ENCODE measurements around the gene UBXN2A. TPM values are rescaled to one million over a fixed set of nuclear protein-coding genes. Genes with fewer than 3 reads are reported as not detected.

UBXN2A gene
- total RNA-seq, 1 experiment from 2014 or later, result 19.7 TPM

DNA sequence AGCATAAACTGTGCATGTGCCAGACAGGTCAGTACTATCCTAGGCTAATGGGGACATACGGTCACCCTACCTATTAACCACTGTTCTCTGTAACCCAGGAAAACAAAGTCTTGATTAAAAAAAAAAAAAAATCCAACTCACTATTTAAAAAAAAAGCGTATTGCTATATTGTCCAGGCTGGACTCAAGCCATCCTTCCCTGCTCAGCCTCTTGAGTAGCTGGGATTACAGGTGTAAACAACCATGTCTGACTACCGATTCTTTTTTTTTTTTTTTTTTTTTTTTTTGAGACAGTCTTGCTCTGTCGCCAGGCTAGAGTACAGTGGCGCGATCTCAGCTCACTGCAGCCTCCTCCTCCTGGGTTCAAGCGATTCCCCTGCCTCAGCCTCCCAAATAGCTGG lies 24.9 kb upstream of the UBXN2A start:
- Mint-ChIP-seq H3K9me3 (no peaks in the 10 kb centered on the region), H3K27me3 (ENCODE audit: low read depth) (no peaks in the 10 kb centered on the region), H3K27ac (no peak overlapping the region), H3K36me3 (ENCODE audit: insufficient read depth in 1 of 3, low read depth in 3 of 3) (peaks cover 0 to 4% (median 3%) of the 10 kb centered on the region in 3 experiments; a peak in 1 of 7 replicates), H3K4me1 (peaks cover 15% of the 10 kb centered on the region in 2 experiments), H3K4me3 (no peak overlapping the region)
- Histone ChIP-seq H3K4ac (ENCODE audit: low read depth, low read length) (no peak overlapping the region), H2BK12ac (ENCODE audit: insufficient read length, low read depth, low read length) (no peak overlapping the region), H3K79me2 (ENCODE audit: insufficient read depth, low read length) (peaks cover 7% of the 10 kb centered on the region; the same call in 1 of the 2 replicates), H2AK5ac (ENCODE audit: insufficient read length, low read length) (no peak overlapping the region), H3K18ac (ENCODE audit: insufficient read length, low read depth, low read length) (no peak overlapping the region), H2BK20ac (ENCODE audit: low read depth, low read length, poor library complexity, severe bottlenecking) (no peak overlapping the region), H3K56ac (ENCODE audit: insufficient read length, low read depth, low read length) (no peak overlapping the region), H4K91ac (ENCODE audit: insufficient read length, low read depth, low read length) (no peak overlapping the region), H4K8ac (replicated peaks; ENCODE audit: insufficient read length, low read depth, low read length) (no peak overlapping the region), H3K27me3 (ENCODE audit: insufficient read depth, low read length) (no peaks in the 10 kb centered on the region), H3T11ph (ENCODE audit: low read length) (no peak overlapping the region), H3K4me1 (ENCODE audit: insufficient read depth, low read length) (no peaks in the 10 kb centered on the region), H2BK15ac (ENCODE audit: low read depth, low read length) (no peak overlapping the region), H4K5ac (ENCODE audit: insufficient read length, low read depth, low read length) (no peak overlapping the region), H3K9me3 (ENCODE audit: control insufficient read depth, low read depth, low read length) (no peaks in the 10 kb centered on the region), H4K20me1 (ENCODE audit: control insufficient read depth, insufficient read depth, insufficient read length) (no peaks in the 10 kb centered on the region), H3K14ac (ENCODE audit: insufficient read depth, low read length) (no peak overlapping the region), H3K23me2 (ENCODE audit: insufficient read length, low read depth, low read length, poor library complexity, severe bottlenecking) (no peaks in the 10 kb centered on the region), H3K79me1 (ENCODE audit: insufficient read depth, low read depth, low read length, poor library complexity, severe bottlenecking) (peaks cover 4% of the 10 kb centered on the region), H2BK120ac (ENCODE audit: low read depth, low read length, poor library complexity, severe bottlenecking) (no peak overlapping the region), H3K9ac (ENCODE audit: extremely low read depth, insufficient read length, low read length) (no peak overlapping the region), H2BK5ac (ENCODE audit: insufficient read length, low read length) (no peak overlapping the region), H3K27ac (ENCODE audit: insufficient read length, low read depth, low read length) (no peak overlapping the region), H2AFZ (ENCODE audit: low read length) (no peak overlapping the region), H3K23ac (ENCODE audit: insufficient read length, low read depth, low read length) (no peak overlapping the region), H3K4me2 (ENCODE audit: insufficient read depth, insufficient read length, low read length) (no peak overlapping the region)
- DNase-seq, result no peak
- no CpG with 5 or more reads among the region's 7 CpGs for WGBS (ENCODE audit: extremely low coverage, insufficient read length, low lambda C conversion rate)
- TF ChIP-seq, protein P1, sequence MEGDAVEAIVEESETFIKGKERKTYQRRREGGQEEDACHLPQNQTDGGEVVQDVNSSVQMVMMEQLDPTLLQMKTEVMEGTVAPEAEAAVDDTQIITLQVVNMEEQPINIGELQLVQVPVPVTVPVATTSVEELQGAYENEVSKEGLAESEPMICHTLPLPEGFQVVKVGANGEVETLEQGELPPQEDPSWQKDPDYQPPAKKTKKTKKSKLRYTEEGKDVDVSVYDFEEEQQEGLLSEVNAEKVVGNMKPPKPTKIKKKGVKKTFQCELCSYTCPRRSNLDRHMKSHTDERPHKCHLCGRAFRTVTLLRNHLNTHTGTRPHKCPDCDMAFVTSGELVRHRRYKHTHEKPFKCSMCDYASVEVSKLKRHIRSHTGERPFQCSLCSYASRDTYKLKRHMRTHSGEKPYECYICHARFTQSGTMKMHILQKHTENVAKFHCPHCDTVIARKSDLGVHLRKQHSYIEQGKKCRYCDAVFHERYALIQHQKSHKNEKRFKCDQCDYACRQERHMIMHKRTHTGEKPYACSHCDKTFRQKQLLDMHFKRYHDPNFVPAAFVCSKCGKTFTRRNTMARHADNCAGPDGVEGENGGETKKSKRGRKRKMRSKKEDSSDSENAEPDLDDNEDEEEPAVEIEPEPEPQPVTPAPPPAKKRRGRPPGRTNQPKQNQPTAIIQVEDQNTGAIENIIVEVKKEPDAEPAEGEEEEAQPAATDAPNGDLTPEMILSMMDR (conservative IDR thresholded peaks at IDR 0.05), result no peak
